T-helper 2 cell (primary cell): ENCODE data around the gene CADM2.
"Not testable (repeated sequence)": the region's sequence is repeated elsewhere in the genome, so short reads cannot be mapped to it uniquely, and the experiment has no call there.

Source experiments
- DNase-seq, 5 experiments: peaks; one replicate each; pipeline versions ENCODE4 v3.0.0 to v3.0.0-alpha.2; 2012 to 2022

The CADM2 gene

DNA sequence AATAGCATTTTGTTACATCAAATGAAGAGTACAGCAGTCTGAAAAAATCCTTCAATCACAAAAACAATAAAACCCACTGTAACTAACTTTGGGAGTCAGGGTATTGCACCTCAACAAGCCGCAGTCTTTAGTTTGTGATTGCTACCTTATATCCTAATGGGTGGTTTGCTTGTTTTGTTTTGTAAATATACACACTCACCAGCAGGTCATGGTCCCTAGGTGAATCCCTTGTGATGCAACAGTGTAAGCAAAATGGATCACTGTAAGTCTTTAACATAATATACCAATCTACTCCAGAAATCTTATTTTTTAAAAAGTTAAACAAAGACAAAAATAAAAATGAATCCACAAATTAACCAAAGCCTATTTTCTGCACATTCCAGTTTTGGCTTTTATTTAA, 749.5 kb downstream of the CADM2 start:
- DNase-seq = not testable (repeated sequence)

DNA sequence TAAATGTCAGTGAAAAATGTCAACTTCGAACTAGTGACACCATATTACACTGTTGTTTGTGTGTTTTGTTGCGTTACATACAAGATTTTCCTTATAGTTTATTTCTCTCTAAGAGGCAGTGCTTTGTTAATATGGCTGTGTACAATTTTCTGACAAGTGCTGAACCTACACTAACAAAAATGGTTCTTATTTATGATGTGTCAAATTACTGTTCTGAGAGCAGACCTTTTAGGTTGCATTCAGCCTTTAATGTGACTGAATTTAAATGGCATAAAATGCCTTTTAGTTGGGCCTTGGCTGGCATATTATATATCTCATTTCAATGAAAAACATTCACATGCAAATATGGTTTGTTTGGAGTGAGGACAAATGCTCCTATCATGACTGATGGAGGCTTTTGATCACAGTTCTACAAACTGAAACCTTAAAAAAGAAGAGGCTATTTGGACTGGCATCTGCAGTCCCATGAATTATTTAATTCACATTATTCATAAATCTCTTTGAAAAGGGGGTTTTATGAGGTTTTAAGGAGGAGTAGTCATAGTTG, 750.6 kb downstream of the CADM2 start:
- no peak for DNase-seq

GRCh38 chr3:85710490-85710889, 751.7 kb downstream of the CADM2 start:
- DNase-seq = no peak

DNA sequence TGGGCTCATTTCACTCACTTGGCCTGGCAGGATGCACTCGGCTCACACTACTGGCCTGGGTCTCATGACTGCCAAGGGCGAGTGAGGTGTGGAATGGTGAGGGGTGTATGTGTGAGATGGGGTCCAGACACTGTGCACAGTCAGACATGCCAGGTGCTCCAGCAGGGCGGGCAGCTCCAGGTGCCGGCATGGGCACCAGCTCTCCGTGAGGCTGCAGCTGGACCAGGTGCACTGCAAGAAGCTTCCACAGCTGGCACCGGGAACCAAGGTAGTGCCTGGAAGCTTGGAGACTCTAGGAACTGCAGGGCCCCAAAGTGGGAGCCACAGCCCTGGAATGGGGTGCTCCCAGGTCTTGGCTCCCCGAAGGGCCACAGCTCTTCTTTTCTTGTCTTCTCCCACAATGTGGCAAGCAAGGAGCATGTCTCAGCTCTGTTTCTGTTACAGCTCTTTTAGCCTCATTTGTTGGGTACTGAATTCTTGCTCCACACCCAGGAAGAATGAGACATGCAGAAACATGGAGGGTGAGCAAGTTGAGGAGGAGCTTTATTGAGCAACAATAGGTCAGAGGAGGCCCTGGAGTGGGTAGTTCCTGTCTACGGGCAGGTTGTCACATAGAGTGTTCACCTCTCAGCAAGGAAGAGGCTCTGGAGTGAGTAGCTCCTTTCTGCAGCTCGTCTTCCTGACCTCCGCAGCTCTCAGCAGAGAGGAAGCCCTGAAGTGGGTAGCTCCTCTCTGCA, 762.8 kb downstream of the CADM2 start:
- DNase-seq = no peak

- no peak for DNase-seq
Measured at GRCh38 chr3:85725809-85726208, 767.0 kb downstream of the CADM2 start.

DNA sequence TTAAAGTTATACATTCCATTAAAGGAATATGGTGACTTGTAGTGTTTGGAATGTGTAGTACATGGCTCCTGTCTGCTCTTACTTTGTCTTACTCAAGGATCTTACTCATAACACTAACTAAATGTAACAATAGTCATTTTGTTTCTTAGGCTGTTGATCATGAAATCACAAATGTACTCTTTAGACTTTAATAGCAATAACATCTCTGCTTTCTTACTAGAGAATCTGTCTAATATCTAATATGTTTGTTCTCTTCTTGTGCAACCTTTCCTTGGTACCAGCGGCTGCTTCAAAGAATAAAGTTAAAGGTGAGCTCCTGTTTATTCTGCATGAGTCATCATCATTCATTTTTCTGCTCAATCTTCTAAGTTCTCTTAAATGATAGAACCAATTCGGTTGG, 767.5 kb downstream of the CADM2 start:
- DNase-seq = no peak

GRCh38 chr3:85737846-85738245, 779.1 kb downstream of the CADM2 start:
- DNase-seq = no peak

GRCh38 chr3:85740561-85740960, 781.8 kb downstream of the CADM2 start:
- no peak for DNase-seq

DNA sequence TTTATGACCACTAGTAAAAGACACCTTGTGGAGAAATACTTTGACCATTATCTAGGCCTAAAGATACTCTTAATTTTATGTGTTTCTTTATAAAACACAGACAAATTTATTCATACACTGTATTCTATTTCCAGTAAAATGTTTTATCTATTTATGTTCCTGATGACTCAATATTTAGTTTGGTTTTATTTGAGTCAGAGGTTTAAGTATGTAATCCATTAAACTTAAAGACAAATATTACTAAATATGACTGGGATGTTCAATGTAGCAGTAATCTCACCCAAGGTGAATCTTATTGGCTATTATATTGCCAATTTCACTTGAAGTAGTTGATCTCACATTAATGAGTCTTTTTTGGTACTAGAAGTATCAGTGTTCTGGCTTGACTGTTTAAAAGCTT, 799.7 kb downstream of the CADM2 start:
- no peak for DNase-seq

DNA sequence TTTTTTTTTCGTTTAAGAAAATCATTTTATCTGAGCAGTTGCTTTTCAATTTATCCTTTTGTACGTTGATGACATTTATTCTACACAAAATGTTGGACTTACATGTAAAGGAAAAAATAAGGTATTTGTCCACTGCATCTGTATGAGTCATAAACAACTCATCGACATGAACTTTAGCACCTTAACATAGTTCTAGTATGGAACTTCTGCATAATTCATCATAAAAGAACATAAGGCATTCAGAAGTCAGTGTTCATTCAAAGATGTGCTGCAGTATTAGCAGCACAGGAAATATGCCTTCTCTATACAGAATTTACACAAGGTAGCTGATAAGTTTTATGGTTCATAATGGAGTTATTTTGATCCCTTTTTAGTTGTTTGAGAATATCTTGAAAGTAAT, 801.6 kb downstream of the CADM2 start:
- no peak for DNase-seq

GRCh38 chr3:85780806-85781205, 822.0 kb downstream of the CADM2 start:
- DNase-seq = no peak

GRCh38 chr3:85781806-85782205, 823.0 kb downstream of the CADM2 start:
- DNase-seq = no peak

DNA sequence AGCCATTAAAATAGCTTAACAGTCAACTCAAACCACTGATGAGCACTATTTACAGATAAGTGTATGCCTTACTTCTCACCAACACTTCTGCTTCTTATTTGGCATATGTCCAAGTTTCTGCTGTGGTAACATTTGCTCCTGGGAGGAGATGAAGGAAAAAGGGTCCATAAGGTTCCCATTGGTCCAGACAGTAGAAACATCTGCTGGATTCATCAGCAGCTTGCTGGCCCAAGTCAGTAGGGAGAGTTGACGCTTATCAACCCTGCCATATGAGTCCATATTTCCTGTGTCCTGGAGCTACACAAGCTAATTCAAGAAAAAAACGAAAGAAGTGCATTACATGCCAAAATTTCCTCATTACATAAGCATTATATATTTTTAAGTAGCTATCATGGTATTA, 824.5 kb downstream of the CADM2 start:
- no peak for DNase-seq

- no peak for DNase-seq
Measured at GRCh38 chr3:85785766-85786165, 827.0 kb downstream of the CADM2 start.

DNA sequence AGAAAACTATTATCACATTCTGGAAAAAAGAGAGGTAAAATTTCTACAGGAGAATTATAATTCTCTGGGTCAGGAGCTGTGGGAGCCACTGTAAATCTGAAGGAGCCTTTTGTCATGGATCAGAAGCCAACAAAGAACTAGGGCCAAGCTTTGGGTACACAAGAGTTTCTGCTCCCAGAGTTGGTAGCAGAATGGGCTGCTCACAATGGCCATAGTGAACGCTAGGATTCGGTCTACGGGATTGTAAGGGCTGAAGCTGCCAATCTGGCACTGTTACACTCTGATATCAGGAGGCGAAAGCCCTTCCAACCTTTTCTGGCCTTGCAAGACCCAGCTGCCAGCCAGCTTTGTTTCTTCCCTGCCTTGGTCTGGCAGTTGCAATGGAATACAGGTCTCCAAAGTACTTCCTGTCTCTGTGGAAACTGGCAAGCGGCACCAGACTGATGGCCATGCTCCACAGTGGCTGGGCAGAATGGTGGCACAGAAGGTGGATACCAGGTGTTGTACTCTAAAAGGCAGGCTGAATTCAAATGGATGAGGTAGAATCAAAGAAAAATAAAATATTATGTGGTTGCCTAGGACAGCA, 831.7 kb downstream of the CADM2 start:
- no peak for DNase-seq

DNA sequence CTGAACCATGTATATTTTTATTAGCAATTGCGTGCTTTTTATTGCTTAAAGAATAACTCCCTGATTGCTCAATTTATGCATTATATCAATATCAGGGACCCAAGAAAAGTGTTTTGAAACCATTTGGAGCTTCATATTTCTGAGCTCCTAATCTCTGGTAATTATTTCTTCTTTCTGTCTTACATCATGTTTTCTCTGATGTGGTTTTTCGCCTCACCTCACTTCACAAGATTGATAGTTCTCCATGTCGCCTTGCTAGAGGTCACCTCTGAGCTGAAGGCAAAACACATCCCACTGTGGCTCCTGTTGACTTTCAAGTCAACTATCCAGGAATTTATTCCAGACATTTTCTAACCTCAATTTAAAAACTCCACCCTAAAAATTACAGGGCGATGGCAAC, 837.4 kb downstream of the CADM2 start:
- no peak for DNase-seq

GRCh38 chr3:85800676-85801075, 841.9 kb downstream of the CADM2 start:
- DNase-seq = no peak

DNA sequence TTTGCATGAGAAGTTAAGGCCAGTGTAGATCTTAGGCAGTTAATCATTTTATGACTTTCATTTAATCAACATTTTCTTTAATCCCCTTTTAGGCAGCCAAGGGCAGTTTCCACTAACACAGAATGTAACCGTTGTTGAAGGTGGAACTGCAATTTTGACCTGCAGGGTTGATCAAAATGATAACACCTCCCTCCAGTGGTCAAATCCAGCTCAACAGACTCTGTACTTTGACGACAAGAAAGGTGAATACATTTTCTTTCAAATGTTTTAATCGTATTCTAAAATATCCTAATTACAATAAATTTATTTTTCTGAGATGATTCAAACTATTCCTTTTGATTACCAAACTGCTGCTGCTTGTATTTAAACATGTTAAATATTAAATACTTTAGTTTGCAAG, 843.2 kb downstream of the CADM2 start:
- no peak for DNase-seq

DNA sequence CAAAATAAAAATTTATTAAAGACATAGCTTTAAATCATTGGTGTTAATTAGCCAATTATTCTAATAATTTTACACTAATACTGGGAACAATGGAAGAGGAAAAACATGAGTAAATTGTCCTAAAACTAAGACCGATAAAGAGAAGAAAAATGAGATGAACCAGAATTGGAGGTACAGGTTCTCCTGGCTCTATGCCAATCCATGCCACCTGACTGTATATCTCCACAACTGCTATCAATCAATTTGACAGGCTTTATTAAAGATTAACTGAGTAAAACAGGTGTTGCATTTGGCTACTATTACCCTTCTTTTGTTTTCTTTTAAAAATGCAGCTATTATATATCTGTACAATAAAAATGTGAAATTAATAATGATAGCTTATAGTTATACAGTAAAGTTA, 850.0 kb downstream of the CADM2 start:
- no peak for DNase-seq

GRCh38 chr3:85821130-85821756, 862.5 kb downstream of the CADM2 start:
- DNase-seq = peak in 1 of 5 experiments; percentile 5

DNA sequence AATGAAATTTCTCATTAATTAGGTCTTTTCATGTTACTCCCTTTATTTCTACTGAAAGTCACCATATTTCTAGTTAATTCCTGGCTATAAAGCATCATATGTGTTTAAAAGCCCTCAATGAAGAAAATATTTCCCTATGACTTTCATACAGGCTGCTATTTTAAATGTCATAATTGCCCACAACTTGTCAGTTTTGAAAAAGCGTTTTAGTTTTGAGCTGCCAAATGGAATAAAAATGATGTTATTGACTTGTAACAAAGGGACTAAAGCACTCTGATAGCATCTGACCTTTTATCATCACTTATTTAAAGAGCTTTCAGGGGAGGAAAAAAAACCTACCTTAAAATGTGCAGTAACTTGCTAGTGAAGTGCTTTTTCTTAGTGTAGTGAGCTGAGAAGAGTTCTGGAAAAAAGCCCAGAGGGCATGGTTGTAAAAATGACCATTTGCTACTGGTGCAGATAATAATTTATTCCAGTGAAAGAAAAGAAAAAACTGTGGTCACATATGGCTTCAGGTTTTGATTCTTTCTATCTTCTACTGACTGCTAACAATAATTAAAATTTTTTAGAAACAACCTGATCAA, 877.2 kb downstream of the CADM2 start:
- no peak for DNase-seq

DNA sequence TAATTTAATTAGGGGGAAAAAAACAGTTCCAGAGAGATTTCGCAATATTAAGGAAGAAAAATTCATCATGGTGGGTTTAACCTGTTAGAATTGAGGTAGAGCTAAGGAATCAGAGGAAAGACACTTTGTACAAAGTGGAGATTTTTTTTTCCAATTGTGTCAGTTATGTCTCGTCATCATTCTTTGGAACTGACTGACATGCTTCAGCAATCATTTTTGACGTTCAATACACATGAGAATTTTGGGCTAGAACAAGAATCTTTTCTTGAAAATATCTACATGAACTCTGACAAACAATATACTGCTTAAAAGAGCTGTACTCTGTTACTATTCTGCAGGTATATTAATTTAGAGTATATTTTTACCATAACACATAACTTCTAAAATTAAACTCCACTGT, 878.6 kb downstream of the CADM2 start:
- DNase-seq = no peak

DNA sequence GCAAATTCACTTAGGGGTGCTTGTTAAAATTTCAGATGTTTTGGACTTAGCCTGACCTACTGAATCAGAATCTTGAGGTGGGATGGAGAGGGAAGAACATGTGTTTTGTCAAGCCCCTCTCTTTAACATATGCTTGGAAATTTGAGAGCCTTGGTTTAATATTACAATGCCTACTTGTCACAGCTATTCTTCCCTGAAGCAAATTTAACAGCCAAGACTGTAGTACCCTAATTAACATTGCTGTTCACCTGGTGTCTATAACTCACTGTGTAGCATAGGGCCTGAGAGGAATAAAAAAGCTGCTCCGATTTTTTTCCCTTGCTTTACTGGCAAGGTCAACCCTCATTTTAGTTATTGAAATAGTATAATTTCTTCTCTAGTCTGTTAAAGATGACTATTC, 880.1 kb downstream of the CADM2 start:
- no peak for DNase-seq

- no peak for DNase-seq
Measured at GRCh38 chr3:85842081-85842480, 883.3 kb downstream of the CADM2 start.
